Measurements from ENCODE around the gene TRIM45.

GRCh38 chr1:117068580-117068979 is 53.0 kb downstream of the TRIM45 start:
- TF ChIP-seq EZH2phosphoT487 (IDR thresholded peaks at IDR 0.05; ENCODE audit: insufficient read depth, low read depth) (no peak), EZH2 (IDR thresholded peaks at IDR 0.05; ENCODE audit: insufficient read depth, poor library complexity, severe bottlenecking) (no peak)

Data from GM23248 (cell line).